ENCODE data around the gene CD247. TPM values are rescaled to one million over a fixed set of nuclear protein-coding genes. Genes with fewer than 3 reads are reported as not detected.

Gene CD247
- total RNA-seq, 2 donors from 2014 or later, result 0.79 to 1.1 TPM

GRCh38 chr1:167430134-167430848 is 88.0 kb downstream of the CD247 start:
- Histone ChIP-seq H3K4me1 (peaks cover 0 to 9% of the 10 kb centered on the region in 2 donors), H3K36me3 (no peaks in the 10 kb centered on the region), H3K27me3 (no peaks in the 10 kb centered on the region), H3K4me3 (no peak overlapping the region), H3K9me3 (no peaks in the 10 kb centered on the region), H3K27ac (no peak overlapping the region)
- TF ChIP-seq, protein P1, sequence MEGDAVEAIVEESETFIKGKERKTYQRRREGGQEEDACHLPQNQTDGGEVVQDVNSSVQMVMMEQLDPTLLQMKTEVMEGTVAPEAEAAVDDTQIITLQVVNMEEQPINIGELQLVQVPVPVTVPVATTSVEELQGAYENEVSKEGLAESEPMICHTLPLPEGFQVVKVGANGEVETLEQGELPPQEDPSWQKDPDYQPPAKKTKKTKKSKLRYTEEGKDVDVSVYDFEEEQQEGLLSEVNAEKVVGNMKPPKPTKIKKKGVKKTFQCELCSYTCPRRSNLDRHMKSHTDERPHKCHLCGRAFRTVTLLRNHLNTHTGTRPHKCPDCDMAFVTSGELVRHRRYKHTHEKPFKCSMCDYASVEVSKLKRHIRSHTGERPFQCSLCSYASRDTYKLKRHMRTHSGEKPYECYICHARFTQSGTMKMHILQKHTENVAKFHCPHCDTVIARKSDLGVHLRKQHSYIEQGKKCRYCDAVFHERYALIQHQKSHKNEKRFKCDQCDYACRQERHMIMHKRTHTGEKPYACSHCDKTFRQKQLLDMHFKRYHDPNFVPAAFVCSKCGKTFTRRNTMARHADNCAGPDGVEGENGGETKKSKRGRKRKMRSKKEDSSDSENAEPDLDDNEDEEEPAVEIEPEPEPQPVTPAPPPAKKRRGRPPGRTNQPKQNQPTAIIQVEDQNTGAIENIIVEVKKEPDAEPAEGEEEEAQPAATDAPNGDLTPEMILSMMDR (IDR thresholded peaks at IDR 0.05), result no peak
- no peak for DNase-seq (ENCODE audit: low spot score)

- DNase-seq (ENCODE audit: low spot score), result no peak
- H3K27ac ChIP-seq, result no peak overlapping the region
- TF ChIP-seq, protein P1 (IDR thresholded peaks at IDR 0.05), result no peak
- H3K27me3 ChIP-seq, result no peaks in the 10 kb centered on the region
- no peaks in the 10 kb centered on the region for H3K9me3 ChIP-seq
- no peaks in the 10 kb centered on the region for H3K36me3 ChIP-seq
- peaks cover 0 to 9% of the 10 kb centered on the region in 2 donors for H3K4me1 ChIP-seq
- no peak overlapping the region for H3K4me3 ChIP-seq
These were observed 88.7 kb downstream of the CD247 start for GRCh38 chr1:167429612-167430011.

DNA sequence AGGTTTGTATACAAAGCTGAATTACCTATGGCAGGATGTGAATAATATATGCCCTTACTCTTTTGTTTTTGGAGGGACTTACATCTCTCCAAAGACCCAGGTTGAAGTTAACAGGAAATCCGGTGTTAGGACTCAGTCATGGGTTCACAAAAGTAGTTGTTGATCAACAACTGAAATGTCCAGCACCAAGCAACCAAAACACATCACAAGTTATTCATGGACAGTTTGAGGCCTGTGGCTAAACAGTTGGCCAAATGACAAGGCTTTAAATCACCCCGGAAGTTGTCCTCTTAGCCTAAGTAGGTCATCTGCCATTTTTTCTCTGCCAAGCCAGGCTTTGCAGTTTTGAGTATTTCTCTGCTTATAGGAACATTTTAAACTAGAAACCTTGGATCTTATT is 89.9 kb downstream of the CD247 start:
- no peak for DNase-seq (ENCODE audit: low spot score)
- Histone ChIP-seq H3K4me1 (peaks cover 0 to 9% of the 10 kb centered on the region in 2 donors), H3K27ac (peak overlapping the region in 1 of 2 donors; percentile 1), H3K36me3 (no peaks in the 10 kb centered on the region), H3K9me3 (no peaks in the 10 kb centered on the region), H3K4me3 (no peak overlapping the region), H3K27me3 (no peaks in the 10 kb centered on the region)
- TF ChIP-seq, protein P1 (IDR thresholded peaks at IDR 0.05), result no peak

DNA sequence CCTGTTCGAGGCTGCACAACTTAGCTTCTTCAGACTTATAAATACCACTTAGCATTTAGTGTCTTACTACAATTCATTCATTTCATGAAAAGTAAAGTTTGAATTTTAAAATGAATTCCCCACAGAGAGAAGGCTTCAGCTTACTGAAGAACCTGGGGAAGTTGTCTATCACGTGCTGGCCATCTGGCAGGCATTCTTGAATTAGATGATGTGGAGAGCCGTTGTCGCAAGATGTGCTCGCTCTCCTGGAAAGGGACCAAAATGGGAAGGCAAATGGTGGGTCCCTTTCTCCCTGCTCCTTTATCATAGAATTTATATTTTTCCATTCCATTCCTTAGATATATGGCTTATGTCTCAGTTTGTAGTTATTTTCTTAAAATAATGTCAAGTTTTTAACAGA is 90.5 kb downstream of the CD247 start:
- Histone ChIP-seq H3K36me3 (no peaks in the 10 kb centered on the region), H3K27me3 (no peaks in the 10 kb centered on the region), H3K27ac (peak overlapping the region in 1 of 2 donors; percentile 1), H3K4me1 (peaks cover 0 to 9% of the 10 kb centered on the region in 2 donors), H3K4me3 (no peak overlapping the region), H3K9me3 (no peaks in the 10 kb centered on the region)
- no peak for DNase-seq (ENCODE audit: low spot score)
- TF ChIP-seq, protein P1 (IDR thresholded peaks at IDR 0.05), result no peak

- Histone ChIP-seq H3K36me3 (no peaks in the 10 kb centered on the region), H3K4me3 (no peak overlapping the region), H3K9me3 (no peaks in the 10 kb centered on the region), H3K4me1 (peaks cover 0 to 9% of the 10 kb centered on the region in 2 donors), H3K27me3 (no peaks in the 10 kb centered on the region), H3K27ac (no peak overlapping the region)
- TF ChIP-seq, protein P1 (IDR thresholded peaks at IDR 0.05), result no peak
- no peak for DNase-seq (ENCODE audit: low spot score)
These were observed 91.6 kb downstream of the CD247 start for GRCh38 chr1:167426716-167427115.

DNA sequence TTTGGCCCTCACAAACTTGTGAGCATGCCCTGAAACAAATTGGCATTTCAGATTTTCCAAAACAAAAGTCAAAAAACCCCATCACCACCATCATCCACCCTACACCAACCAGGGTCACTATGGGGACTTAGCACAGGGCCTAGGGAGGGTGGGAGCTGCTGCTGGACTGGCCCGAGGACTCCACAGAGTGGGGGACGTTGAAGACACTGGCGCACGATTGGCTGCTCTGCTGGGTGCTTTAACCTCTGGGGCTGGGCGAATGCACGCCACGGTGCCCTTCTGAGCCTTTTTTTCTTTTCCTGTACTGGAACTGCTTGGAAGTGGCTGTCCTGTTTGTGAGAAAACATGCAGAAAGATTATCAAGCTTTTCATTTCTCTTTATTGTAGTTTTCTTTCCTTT is 92.8 kb downstream of the CD247 start:
- H3K36me3 ChIP-seq, result no peaks in the 10 kb centered on the region
- H3K4me1 ChIP-seq, result peaks cover 0 to 9% of the 10 kb centered on the region in 2 donors
- H3K27ac ChIP-seq, result no peak overlapping the region
- H3K9me3 ChIP-seq, result no peaks in the 10 kb centered on the region
- DNase-seq (ENCODE audit: low spot score), result no peak
- no peak overlapping the region for H3K4me3 ChIP-seq
- TF ChIP-seq, protein P1 (IDR thresholded peaks at IDR 0.05), result no peak
- H3K27me3 ChIP-seq, result no peaks in the 10 kb centered on the region

Measured in right atrium auricular region (tissue), 2 donors.